ENCODE results near the gene ISLR2.

Gene ISLR2

DNA sequence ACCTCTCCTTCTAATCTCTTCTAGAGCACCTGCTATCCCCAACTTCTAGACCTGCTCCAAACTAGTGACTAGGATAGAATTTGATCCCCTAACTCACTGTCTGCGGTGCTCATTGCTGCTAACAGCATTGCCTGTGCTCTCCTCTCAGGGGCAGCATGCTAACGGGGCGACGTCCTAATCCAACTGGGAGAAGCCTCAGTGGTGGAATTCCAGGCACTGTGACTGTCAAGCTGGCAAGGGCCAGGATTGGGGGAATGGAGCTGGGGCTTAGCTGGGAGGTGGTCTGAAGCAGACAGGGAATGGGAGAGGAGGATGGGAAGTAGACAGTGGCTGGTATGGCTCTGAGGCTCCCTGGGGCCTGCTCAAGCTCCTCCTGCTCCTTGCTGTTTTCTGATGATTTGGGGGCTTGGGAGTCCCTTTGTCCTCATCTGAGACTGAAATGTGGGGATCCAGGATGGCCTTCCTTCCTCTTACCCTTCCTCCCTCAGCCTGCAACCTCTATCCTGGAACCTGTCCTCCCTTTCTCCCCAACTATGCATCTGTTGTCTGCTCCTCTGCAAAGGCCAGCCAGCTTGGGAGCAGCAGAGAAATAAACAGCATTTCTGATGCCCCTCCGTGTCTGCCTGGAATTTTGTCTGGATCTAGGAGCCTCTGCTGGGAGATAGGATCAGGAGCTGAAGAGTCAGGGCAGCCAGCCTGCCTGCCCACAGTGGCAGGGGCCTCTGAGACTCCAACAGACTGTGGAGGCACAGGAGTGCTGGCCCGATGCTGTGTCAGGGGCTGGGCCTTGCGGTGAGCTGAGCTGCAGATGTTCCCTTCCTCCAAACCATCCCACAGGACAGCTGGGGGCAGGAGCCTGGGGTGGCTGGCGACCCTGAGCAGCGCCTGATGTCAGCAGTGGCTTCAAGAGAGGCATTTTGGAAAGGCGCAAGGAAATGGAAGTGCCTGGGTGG lies 46.2 kb downstream of the ISLR2 start:
- no peak for DNase-seq (ENCODE audit: low read depth)

DNA sequence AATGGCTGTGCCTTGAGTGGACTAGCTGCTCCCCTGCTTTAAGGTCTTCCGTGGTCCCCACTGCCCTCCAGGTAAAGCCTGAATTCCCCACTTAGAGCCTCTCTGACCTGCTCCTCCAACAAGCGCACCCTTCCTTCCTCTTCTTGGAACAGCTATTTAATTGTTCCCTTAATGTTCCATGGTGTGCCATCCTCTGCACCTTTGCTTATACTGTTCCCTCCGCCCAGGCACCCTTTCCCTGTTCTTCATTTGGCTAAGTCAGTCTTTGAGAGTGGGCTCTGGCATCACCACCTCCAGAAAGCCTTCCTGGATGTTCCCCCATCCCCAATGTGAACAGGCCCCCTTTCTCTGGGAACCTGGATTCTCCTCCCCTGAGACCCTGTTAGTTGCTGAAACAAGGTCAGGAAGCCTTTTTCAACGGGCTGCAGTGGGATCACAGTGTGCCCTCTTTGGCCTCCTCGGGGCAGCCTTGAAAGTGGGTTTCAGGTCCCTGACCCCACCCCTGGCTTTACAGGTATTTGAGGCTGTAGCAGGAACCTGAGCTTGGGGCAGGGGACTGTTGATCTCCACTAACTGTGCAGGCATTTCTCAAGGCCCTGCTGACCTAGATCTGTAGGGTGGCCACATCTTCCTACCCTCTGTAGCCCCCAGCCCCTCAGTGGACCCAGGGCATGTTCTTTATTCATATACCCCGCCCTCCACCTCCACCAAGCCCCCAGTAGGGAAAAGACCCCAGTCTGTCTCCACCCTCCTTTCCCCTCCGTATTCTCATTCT lies 48.1 kb downstream of the ISLR2 start:
- DNase-seq (ENCODE audit: low read depth) = no peak

DNA sequence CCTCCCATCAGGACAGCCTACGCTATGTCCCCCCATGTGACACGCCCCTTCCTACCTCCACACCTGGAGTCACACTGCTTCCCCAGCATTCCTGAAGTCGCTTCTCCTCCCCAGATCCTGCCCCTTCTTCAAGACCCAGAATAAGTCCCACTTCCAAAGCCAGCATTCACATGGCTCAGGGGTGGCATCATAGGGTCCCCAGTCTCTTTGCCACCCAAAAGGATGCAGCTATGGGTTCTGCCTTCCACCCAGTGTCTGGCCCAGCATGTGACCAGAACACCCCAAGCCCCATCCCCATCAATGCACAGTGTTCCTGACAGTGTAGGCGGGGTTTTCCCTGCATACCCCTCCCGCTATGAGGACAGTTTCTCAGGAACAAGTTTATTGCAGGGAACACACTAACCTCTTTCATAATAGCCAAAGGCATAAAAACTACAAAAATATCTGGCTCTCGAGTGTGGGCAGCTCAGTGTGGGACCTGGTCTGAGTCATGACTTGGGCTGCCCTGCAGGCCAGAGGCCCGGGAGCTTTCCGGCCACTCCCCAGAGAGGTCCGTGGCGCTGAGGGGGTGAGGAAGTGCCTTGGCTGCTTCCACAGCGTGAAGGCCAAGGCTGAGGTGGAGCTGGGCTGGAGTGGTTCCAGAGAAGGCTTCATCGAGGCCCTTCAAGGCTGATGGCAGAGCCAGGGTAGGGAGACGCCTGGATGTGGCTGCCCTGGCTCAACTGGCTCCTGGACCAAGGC lies 48.9 kb downstream of the ISLR2 start:
- no peak for DNase-seq (ENCODE audit: low read depth)

DNA sequence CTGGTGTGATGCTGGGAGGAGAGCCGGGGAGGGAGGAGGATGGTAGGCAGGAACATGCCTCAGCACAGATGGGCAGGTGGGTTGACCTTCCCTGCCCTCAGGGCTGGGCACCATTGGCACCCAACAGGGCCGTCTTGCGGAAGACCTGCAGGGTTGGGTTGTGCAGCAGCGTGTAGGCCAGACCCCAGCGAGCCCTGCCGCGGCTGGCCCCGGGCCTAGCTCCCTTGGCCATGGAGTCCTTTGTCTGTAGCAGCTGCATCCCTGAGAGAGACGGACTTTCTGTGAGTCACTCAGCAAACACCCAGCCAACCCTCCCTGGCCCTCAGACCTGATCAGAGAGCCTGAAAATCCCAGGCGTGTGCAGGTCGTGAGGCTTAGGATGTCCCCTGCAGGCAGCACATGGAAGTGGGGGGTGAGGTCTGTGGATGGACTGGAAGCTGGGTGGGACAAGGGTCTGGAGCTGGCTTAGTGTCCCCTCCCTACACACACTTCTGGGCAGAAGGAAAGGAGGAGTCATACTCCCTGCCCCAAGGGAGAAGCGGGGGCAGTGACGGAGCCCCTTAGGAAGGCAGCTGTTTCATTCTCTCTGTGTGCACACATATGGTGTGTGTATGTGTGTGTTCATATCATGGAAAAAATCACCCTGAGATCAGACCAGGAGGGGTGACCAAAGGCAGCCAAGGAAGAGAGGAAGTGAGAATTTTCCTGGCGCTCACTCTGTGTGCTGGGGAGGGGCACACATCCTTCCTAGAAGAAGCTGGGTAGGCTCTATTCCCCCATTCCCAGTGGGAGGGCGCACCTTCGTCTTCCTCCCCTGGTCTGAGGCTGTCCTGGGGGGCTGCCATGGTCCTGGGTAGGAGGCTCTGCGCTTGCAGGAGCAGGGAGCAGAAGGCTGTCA lies 49.8 kb downstream of the ISLR2 start:
- no peak for DNase-seq (ENCODE audit: low read depth)

DNA sequence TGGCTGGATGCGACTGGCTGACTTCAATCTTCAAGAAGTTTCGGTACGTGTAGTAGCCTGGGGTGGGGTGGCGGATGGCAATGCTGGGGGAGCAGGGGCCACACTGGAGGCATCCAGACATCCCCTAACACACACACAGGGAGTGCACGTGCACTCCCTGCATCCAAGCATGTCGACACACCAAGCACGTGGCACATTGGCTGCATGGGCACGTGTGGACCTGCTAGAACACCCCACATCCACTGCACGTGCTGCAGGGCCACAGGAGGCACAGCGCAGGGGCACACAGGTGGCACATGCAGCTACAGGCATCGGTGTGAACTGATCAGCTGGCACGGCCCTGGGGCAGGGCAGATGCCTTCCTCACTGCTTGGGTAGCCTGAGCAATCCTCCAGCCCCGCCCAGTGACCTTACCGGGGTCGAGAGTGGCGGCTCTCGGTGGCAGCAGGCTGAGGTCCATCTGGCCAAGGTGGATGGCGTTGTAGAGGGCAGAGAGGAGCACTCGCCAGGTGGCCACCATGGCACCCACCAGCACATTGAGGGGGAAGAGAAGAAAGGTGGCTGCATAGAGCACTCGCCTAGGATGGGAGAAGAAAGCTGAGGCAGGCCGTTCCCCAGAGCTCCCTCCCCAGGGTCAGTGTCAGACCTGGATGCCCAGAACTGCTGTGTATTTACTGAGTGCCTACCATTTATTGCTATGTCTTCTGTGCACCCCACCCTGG lies 50.7 kb downstream of the ISLR2 start:
- DNase-seq (ENCODE audit: low read depth) = no peak

DNA sequence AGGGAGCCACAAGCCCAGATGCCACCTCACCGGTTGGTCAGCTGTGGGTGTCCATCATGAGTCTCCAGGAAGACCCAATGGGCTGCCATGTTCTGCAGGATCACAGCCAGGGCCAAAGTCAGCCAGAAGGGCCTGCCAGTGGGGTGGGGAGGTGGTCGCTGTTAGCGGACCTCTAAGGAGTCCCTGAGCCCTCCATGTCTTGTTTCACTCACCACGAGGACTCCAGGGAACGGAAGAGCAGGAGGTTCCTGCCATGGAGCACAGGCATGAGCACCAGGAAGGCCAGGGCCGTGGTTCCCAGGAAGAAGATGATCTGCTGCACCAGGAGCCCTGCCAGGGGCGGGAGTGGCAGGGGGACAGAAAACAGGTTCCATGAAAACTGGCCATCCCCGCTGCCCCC lies 51.7 kb downstream of the ISLR2 start:
- DNase-seq (ENCODE audit: low read depth) = no peak

DNA sequence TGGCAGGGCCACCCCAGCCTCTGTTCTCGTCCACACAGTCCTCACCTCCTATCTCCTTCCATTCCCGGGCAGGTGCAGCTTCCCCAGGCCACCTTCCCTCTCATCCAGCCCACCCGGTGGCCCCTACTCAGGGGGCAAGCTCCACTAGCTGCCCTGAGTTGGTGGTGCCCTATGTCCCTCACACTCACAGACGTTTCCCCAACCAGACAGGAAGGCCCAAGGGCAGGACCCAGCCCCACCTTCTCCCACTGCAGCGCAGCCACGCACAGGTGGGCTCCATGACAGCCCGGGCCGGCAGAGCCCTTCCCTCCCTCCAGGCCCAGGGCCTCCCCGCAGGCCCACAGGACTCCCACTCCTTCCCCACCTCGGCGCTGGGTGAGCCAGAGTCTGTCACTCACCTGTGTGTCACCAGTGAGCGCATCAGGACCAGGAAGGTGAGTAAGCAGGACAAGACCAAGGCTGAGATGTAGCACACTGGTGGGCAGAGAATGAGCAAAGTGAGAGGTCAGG lies 54.3 kb downstream of the ISLR2 start:
- DNase-seq (ENCODE audit: low read depth) = no peak

DNA sequence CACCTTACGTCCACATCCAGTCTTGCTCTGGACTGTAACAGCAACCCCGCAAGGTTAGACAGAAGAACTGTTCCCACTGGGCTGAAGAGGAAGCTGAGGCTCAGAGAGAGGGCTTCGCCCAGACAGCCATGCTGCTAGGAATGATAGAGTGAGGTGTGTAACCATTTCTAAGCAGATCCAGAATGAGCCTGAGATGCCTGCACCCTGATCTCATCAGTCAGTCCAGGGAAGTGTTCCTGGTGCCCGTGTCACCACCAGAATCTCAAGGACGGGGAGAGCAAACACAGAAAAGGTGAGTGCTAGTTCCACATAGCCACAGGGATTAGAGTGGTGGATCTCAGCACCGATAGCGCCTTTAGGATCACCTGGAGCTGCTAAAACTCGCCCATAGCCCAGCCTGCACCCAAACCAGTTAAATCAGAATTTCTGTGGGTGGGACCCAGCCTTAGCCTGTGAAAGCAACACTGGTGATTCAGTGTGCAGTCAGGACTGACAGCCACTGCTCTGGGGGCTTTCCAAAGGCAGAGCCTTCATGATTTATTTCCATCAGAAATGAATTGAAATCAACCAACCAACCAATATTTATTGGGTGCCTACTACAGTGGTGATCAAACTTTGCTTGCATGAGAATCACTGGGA lies 55.4 kb downstream of the ISLR2 start:
- DNase-seq (ENCODE audit: low read depth) = no peak
